ENCODE measurements around the gene STAB2. TPM values are rescaled to one million over a fixed set of nuclear protein-coding genes. Genes with fewer than 3 reads are reported as not detected.

The STAB2 gene
- polyA plus RNA-seq, 3 donors: not detected

- H3K27me3 Mint-ChIP-seq (ENCODE audit: low read depth in 3 of 3): peaks cover 0 to 8% (median 1%) of the 10 kb centered on the region in 3 donors
- no peak overlapping the region for H3K4me2 ChIP-seq (replicated peaks; ENCODE audit: extremely low read depth, low read length, poor library complexity, severe bottlenecking)
- no peaks in the 10 kb centered on the region for H3K9me3 ChIP-seq (replicated peaks in 1 of 2; ENCODE audit: control insufficient read depth in 1 of 2, insufficient read depth in 1 of 2, low read length in 2 of 2)
- WGBS (ENCODE audit: insufficient coverage): no CpG with 5 or more reads among the region's 1 CpG
- DNase-seq: no peak
- H3K36me3 Mint-ChIP-seq: no peaks in the 10 kb centered on the region
- H3K36me3 ChIP-seq (replicated peaks in 1 of 2; ENCODE audit: control insufficient read depth in 1 of 2, insufficient read depth in 2 of 2, low read length in 2 of 2): no peaks in the 10 kb centered on the region
- no peak overlapping the region for H2AFZ ChIP-seq (ENCODE audit: insufficient read depth, low read depth, low read length, poor library complexity, severe bottlenecking)
- H3K4me1 ChIP-seq (ENCODE audit: control insufficient read depth in 1 of 2, insufficient read depth in 2 of 2, low read length in 2 of 2): no peaks in the 10 kb centered on the region
- no peak overlapping the region for H3K4me3 Mint-ChIP-seq
- H4K20me1 ChIP-seq (ENCODE audit: insufficient read depth, low read length): no peaks in the 10 kb centered on the region
- H3K4me3 ChIP-seq (replicated peaks in 1 of 3; ENCODE audit: low read depth in 2 of 3, low read length in 3 of 3): no peak overlapping the region
- H3K27me3 ChIP-seq (ENCODE audit: control insufficient read depth in 2 of 2, insufficient read depth in 2 of 2, low read length in 2 of 2): no peaks in the 10 kb centered on the region
- H3K27ac Mint-ChIP-seq: no peak overlapping the region
- no peaks in the 10 kb centered on the region for H3K4me1 Mint-ChIP-seq
- no peak overlapping the region for H3K9ac ChIP-seq (ENCODE audit: insufficient read depth, low read length, poor library complexity, severe bottlenecking)
- no peaks in the 10 kb centered on the region for H3K79me2 ChIP-seq (ENCODE audit: insufficient read depth, low read length)
- intact Hi-C loops (cut with micrococcal nuclease): no loop called here
- peaks cover 0 to 5% (median 0%) of the 10 kb centered on the region in 7 donors for H3K9me3 Mint-ChIP-seq
- H3K27ac ChIP-seq (ENCODE audit: low read depth in 1 of 2, low read length in 2 of 2): no peak overlapping the region
- TF ChIP-seq, protein P1, sequence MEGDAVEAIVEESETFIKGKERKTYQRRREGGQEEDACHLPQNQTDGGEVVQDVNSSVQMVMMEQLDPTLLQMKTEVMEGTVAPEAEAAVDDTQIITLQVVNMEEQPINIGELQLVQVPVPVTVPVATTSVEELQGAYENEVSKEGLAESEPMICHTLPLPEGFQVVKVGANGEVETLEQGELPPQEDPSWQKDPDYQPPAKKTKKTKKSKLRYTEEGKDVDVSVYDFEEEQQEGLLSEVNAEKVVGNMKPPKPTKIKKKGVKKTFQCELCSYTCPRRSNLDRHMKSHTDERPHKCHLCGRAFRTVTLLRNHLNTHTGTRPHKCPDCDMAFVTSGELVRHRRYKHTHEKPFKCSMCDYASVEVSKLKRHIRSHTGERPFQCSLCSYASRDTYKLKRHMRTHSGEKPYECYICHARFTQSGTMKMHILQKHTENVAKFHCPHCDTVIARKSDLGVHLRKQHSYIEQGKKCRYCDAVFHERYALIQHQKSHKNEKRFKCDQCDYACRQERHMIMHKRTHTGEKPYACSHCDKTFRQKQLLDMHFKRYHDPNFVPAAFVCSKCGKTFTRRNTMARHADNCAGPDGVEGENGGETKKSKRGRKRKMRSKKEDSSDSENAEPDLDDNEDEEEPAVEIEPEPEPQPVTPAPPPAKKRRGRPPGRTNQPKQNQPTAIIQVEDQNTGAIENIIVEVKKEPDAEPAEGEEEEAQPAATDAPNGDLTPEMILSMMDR (IDR thresholded peaks at IDR 0.05): no peak
These were observed 58.1 kb downstream of the STAB2 start for GRCh38 chr12:103645202-103645601.

- DNase-seq: no peak
- H3K9me3 ChIP-seq (replicated peaks in 1 of 2; ENCODE audit: control insufficient read depth in 1 of 2, insufficient read depth in 1 of 2, low read length in 2 of 2): no peaks in the 10 kb centered on the region
- no peak overlapping the region for H3K27ac ChIP-seq (ENCODE audit: low read depth in 1 of 2, low read length in 2 of 2)
- Mint-ChIP-seq H3K27ac (no peak overlapping the region), H3K4me1 (no peaks in the 10 kb centered on the region), H3K27me3 (ENCODE audit: low read depth in 3 of 3) (peaks cover 0 to 8% (median 1%) of the 10 kb centered on the region in 3 donors), H3K9me3 (peaks cover 0 to 5% (median 0%) of the 10 kb centered on the region in 7 donors), H3K36me3 (no peaks in the 10 kb centered on the region), H3K4me3 (no peak overlapping the region)
- no peaks in the 10 kb centered on the region for H4K20me1 ChIP-seq (ENCODE audit: insufficient read depth, low read length)
- WGBS (ENCODE audit: insufficient coverage): no CpG with 5 or more reads among the region's 2 CpGs
- no peaks in the 10 kb centered on the region for H3K27me3 ChIP-seq (ENCODE audit: control insufficient read depth in 2 of 2, insufficient read depth in 2 of 2, low read length in 2 of 2)
- no peak overlapping the region for H2AFZ ChIP-seq (ENCODE audit: insufficient read depth, low read depth, low read length, poor library complexity, severe bottlenecking)
- no peak overlapping the region for H3K4me2 ChIP-seq (replicated peaks; ENCODE audit: extremely low read depth, low read length, poor library complexity, severe bottlenecking)
- intact Hi-C loops (cut with micrococcal nuclease): no loop called here
- H3K36me3 ChIP-seq (replicated peaks in 1 of 2; ENCODE audit: control insufficient read depth in 1 of 2, insufficient read depth in 2 of 2, low read length in 2 of 2): no peaks in the 10 kb centered on the region
- no peak overlapping the region for H3K4me3 ChIP-seq (replicated peaks in 1 of 3; ENCODE audit: low read depth in 2 of 3, low read length in 3 of 3)
- no peaks in the 10 kb centered on the region for H3K4me1 ChIP-seq (ENCODE audit: control insufficient read depth in 1 of 2, insufficient read depth in 2 of 2, low read length in 2 of 2)
- TF ChIP-seq, protein P1 (IDR thresholded peaks at IDR 0.05): no peak
- H3K79me2 ChIP-seq (ENCODE audit: insufficient read depth, low read length): no peaks in the 10 kb centered on the region
- H3K9ac ChIP-seq (ENCODE audit: insufficient read depth, low read length, poor library complexity, severe bottlenecking): no peak overlapping the region
These were observed 60.2 kb downstream of the STAB2 start for GRCh38 chr12:103647267-103647666.

Data from CD14-positive monocyte (primary cell).